Caco-2 (cell line): Measurements from ENCODE around the gene OR51S1. TPM values are rescaled to one million over a fixed set of nuclear protein-coding genes. Genes with fewer than 3 reads are reported as not detected.

Experiments used
- BruUV-seq: library from RNA; stranded (reverse); fragments of 400-500 nt; replicated peaks from 2 replicates; lab custom pipeline; 2021; lab: Mats Ljungman, UMichigan
- CTCF ChIA-PET: fragments of 300-600 bp; sonication (Branson Sonifier 250); formaldehyde crosslinking; loops from one replicate; lab custom pipeline; 2022; ENCODE audit warnings: antibody characterized with exemption; lab: Charles Lee
- POLR2A ChIA-PET: fragments of 300-600 bp; sonication (Branson Sonifier 250); formaldehyde crosslinking; loops from one replicate; lab custom pipeline; 2022; ENCODE audit warnings: antibody characterized with exemption; lab: Charles Lee
- DNase-seq, 2 experiments: peaks; one replicate each; pipeline versions ENCODE4 v3.0.0 to v3.0.0-alpha.2; 2020 to 2022
- H3K27me3 ChIP-seq: replicated peaks from 2 replicates; pipeline ENCODE4 v1.6.0; 2011; ENCODE audit warnings: low read length; ENCODE audit not compliant: control insufficient read depth, insufficient read depth
- H3K36me3 ChIP-seq: 2 replicates; pipeline ENCODE4 v1.5.1; 2011; ENCODE audit warnings: low read length; ENCODE audit not compliant: control insufficient read depth, insufficient read depth
- H3K4me1 ChIP-seq: fragments of 250-450 bp; sonication (Bioruptor Pico); 2 replicates; pipeline ENCODE4 v1.5.1; 2020; ENCODE audit warnings: mild to moderate bottlenecking
- H3K4me3 ChIP-seq: 2 replicates; pipeline ENCODE4 v1.5.1; 2011; ENCODE audit warnings: low read depth, mild to moderate bottlenecking, control low read depth, low read length
- H3K9me3 ChIP-seq: fragments of 250-450 bp; sonication (Bioruptor Pico); 2 replicates; pipeline ENCODE4 v1.5.1; 2020; ENCODE audit warnings: mild to moderate bottlenecking, moderate library complexity
- H3K27ac Mint-ChIP-seq: one replicate; pipeline ENCODE4 v1.8.0; 2022; ENCODE audit warnings: mixed read lengths; ENCODE audit not compliant: unreplicated experiment
- H3K27me3 Mint-ChIP-seq: one replicate; pipeline ENCODE4 v1.8.0; 2022; ENCODE audit warnings: mixed read lengths; ENCODE audit not compliant: insufficient read depth, unreplicated experiment
- H3K36me3 Mint-ChIP-seq: one replicate; pipeline ENCODE4 v1.8.0; 2022; ENCODE audit warnings: mild to moderate bottlenecking, mixed read lengths; ENCODE audit not compliant: insufficient read depth, unreplicated experiment
- H3K4me1 Mint-ChIP-seq: one replicate; pipeline ENCODE4 v1.8.0; 2022; ENCODE audit warnings: low read depth, mixed read lengths; ENCODE audit not compliant: unreplicated experiment
- H3K4me3 Mint-ChIP-seq: one replicate; pipeline ENCODE4 v1.8.0; 2022; ENCODE audit warnings: mild to moderate bottlenecking, moderate library complexity, mixed read lengths; ENCODE audit not compliant: unreplicated experiment
- H3K9me3 Mint-ChIP-seq: one replicate; pipeline ENCODE4 v1.8.0; 2022; ENCODE audit warnings: mixed read lengths; ENCODE audit not compliant: unreplicated experiment
- CTCF ChIP-seq, 2 experiments: fragments of 200-600 bp in 1 of 2; IDR thresholded peaks; 1 replicate in 1 of 2; 2 replicates in 1 of 2; pipeline versions ENCODE4 v1.5.1 to v1.8.0; 2011 to 2022; ENCODE audit warnings: antibody characterized with exemption in 1 of 2, control low read depth in 1 of 2, inconsistent platforms in 1 of 2, low read depth in 1 of 2, low read length in 1 of 2, mild to moderate bottlenecking in 1 of 2, moderate library complexity in 1 of 2; ENCODE audit not compliant: insufficient read depth in 1 of 2, severe bottlenecking in 1 of 2, unreplicated experiment in 1 of 2
- intact Hi-C: fragments of 100-400 bp; cut with micrococcal nuclease; formaldehyde crosslinking; loops from one replicate; pipeline ENCODE4 v1.10.0; 2022; ENCODE audit not compliant: unreplicated experiment
- total RNA-seq: library from RNA; stranded (reverse); gene quantifications from 2 replicates; pipeline ENCODE4 v1.2.3, GENCODE V29; 2022

OR51S1 gene
- total RNA-seq, 1 experiment from 2014 or later = not detected

GRCh38 chr11:4830346-4830745 is 18.7 kb downstream of the OR51S1 start:
- Mint-ChIP-seq H3K9me3 (no peaks in the 10 kb centered on the region), H3K4me3 (no peak overlapping the region), H3K4me1 (no peaks in the 10 kb centered on the region), H3K27me3 (peaks cover 12% of the 10 kb centered on the region), H3K36me3 (no peaks in the 10 kb centered on the region), H3K27ac (no peak overlapping the region)
- no peak for TF ChIP-seq CTCF (IDR thresholded peaks at IDR 0.05; ENCODE audit: insufficient read depth in 1 of 2, low read depth in 1 of 2, low read length in 1 of 2, severe bottlenecking in 1 of 2, unreplicated experiment in 1 of 2)
- no peaks in the 10 kb centered on the region for H3K9me3 ChIP-seq
- no peak overlapping the region for H3K4me3 ChIP-seq
- intact Hi-C loops = no loop called here
- no peak for DNase-seq
- no TSS peak for BruUV-seq
- ChIA-PET CTCF (no interaction called here), POLR2A (no interaction called here)
- no peaks in the 10 kb centered on the region for H3K27me3 ChIP-seq
- H3K4me1 ChIP-seq = no peaks in the 10 kb centered on the region
- no peaks in the 10 kb centered on the region for H3K36me3 ChIP-seq

- Mint-ChIP-seq H3K27ac (no peak overlapping the region), H3K9me3 (no peaks in the 10 kb centered on the region), H3K4me1 (no peaks in the 10 kb centered on the region), H3K27me3 (peaks cover under 1% of the 10 kb centered on the region), H3K4me3 (no peak overlapping the region), H3K36me3 (no peaks in the 10 kb centered on the region)
- no peaks in the 10 kb centered on the region for H3K36me3 ChIP-seq
- ChIA-PET CTCF (interaction anchor here (1.3 to 2.3 kb wide), 2 partner anchors 190 to 638 kb away, joined by 3 to 19 read pairs; partner anchors contain the start of gene OR51D1), POLR2A (no interaction called here)
- no TSS peak for BruUV-seq
- H3K4me1 ChIP-seq = no peaks in the 10 kb centered on the region
- no peaks in the 10 kb centered on the region; the same call in 1 of the 2 replicates for H3K27me3 ChIP-seq
- peak in 1 of 2 experiments; percentile 4 for DNase-seq
- H3K9me3 ChIP-seq = no peaks in the 10 kb centered on the region
- intact Hi-C loops = loop anchor here (1.0 to 2.0 kb wide), 2 partner anchors 189 to 200 kb away; partner anchors contain the start of gene OR51D1
- no peak overlapping the region for H3K4me3 ChIP-seq
- peak; percentile 15 to 24 for TF ChIP-seq CTCF (IDR thresholded peaks at IDR 0.05; ENCODE audit: insufficient read depth in 1 of 2, low read depth in 1 of 2, low read length in 1 of 2, severe bottlenecking in 1 of 2, unreplicated experiment in 1 of 2)
Measured at GRCh38 chr11:4826425-4826824, 22.6 kb downstream of the OR51S1 start.

GRCh38 chr11:4825132-4825531 is 23.9 kb downstream of the OR51S1 start:
- Mint-ChIP-seq H3K9me3 (no peaks in the 10 kb centered on the region), H3K27me3 (peaks cover 6% of the 10 kb centered on the region), H3K27ac (no peak overlapping the region), H3K4me1 (no peaks in the 10 kb centered on the region), H3K4me3 (no peak overlapping the region), H3K36me3 (no peaks in the 10 kb centered on the region)
- no peak overlapping the region for H3K4me3 ChIP-seq
- no peaks in the 10 kb centered on the region; the same call in 1 of the 2 replicates for H3K27me3 ChIP-seq
- H3K9me3 ChIP-seq = no peaks in the 10 kb centered on the region
- no peak for DNase-seq
- H3K4me1 ChIP-seq = no peaks in the 10 kb centered on the region
- POLR2A ChIA-PET = no interaction called here
- TF ChIP-seq CTCF (IDR thresholded peaks at IDR 0.05; ENCODE audit: insufficient read depth in 1 of 2, low read depth in 1 of 2, low read length in 1 of 2, severe bottlenecking in 1 of 2, unreplicated experiment in 1 of 2) = no peak
- CTCF ChIA-PET = interaction anchor here (0.6 to 2.3 kb wide), 2 partner anchors 180 to 188 kb away, joined by 3 to 19 read pairs; partner anchors contain the start of gene OR51D1
- BruUV-seq = no TSS peak
- intact Hi-C loops = no loop called here
- no peaks in the 10 kb centered on the region for H3K36me3 ChIP-seq
